ENCODE measurements around the gene POLR1H. TPM values are rescaled to one million over a fixed set of nuclear protein-coding genes. Genes with fewer than 3 reads are reported as not detected.

POLR1H gene
- polyA plus RNA-seq, 3 donors from 2014 or later, result 68.8 to 114 (median 87.2) TPM

GRCh38 chr6:30067460-30068139 is 6.5 kb downstream of the POLR1H start:
- Mint-ChIP-seq H3K27ac (peak overlapping the region; percentile 96 to 99 (median 99)), H3K36me3 (peaks cover 24 to 54% (median 41%) of the 10 kb centered on the region in 3 donors), H3K27me3 (ENCODE audit: low read depth in 3 of 3) (peaks cover 7 to 22% (median 8%) of the 10 kb centered on the region in 3 donors), H3K9me3 (no peaks in the 10 kb centered on the region), H3K4me3 (peak overlapping the region; percentile 91 to 98 (median 92)), H3K4me1 (peaks cover 57 to 76% of the 10 kb centered on the region in 2 donors)
- DNase-seq, result no peak

DNA sequence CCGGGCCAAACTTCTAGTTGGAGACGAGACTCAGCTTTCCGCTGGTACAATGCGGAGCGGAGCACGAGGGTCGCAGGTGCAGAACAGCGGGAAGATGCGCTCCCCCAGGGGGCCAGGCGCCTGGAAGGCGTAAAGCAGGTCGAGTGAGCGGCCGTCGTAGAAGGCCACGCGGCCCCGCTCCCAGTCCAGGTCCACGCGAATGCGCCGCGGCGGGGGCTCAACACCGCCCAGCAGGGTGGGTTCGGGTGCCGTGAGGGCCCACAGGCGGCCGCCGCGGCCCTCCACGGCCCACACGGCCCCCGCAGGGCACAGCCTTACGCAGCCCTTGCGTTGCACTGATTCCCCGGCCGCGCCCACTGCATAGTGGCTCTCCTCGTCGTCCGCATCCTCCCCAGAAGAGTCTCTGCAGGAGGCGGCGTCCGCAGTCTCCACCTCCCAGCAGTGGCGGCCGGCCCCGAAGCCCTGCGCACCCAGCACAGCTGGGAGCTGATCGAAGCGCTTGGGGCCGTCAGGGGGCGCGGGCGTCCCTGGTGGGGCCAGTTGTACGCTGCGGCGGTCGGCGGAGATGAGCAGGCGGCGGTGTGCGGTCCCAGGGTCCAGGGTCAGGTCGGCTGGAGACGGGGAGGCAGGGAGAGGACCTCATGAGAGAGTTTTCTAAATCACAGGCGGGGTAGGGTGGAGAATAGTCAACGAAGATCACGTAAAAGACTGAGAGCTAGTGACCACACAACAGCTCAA is 10.2 kb downstream of the POLR1H start:
- Mint-ChIP-seq H3K27ac (peak overlapping the region in 2 of 6 donors; percentile 21 to 24), H3K27me3 (ENCODE audit: low read depth in 3 of 3) (peaks cover 16 to 41% (median 30%) of the 10 kb centered on the region in 3 donors), H3K36me3 (peaks cover 30 to 57% (median 41%) of the 10 kb centered on the region in 3 donors), H3K4me3 (peak overlapping the region in 3 of 5 donors; percentile 25 to 69 (median 45)), H3K4me1 (peaks cover 53 to 64% of the 10 kb centered on the region in 2 donors), H3K9me3 (peaks cover 0 to 1% (median 0%) of the 10 kb centered on the region in 6 donors)
- DNase-seq, result peak in 2 of 3 donors; percentile 22 to 24

- peak overlapping the region in 2 of 6 donors; percentile 21 to 24 for H3K27ac Mint-ChIP-seq
- peaks cover 15 to 42% (median 33%) of the 10 kb centered on the region in 3 donors for H3K27me3 Mint-ChIP-seq (ENCODE audit: low read depth in 3 of 3)
- H3K4me3 Mint-ChIP-seq, result peak overlapping the region in 3 of 5 donors; percentile 25 to 45 (median 27)
- peaks cover 30 to 57% (median 41%) of the 10 kb centered on the region in 3 donors for H3K36me3 Mint-ChIP-seq
- H3K4me1 Mint-ChIP-seq, result peaks cover 47 to 61% of the 10 kb centered on the region in 2 donors
- DNase-seq, result no peak
- peaks cover 0 to 1% (median 0%) of the 10 kb centered on the region in 6 donors for H3K9me3 Mint-ChIP-seq
Observed at GRCh38 chr6:30071858-30072257, 10.8 kb downstream of the POLR1H start.

DNA sequence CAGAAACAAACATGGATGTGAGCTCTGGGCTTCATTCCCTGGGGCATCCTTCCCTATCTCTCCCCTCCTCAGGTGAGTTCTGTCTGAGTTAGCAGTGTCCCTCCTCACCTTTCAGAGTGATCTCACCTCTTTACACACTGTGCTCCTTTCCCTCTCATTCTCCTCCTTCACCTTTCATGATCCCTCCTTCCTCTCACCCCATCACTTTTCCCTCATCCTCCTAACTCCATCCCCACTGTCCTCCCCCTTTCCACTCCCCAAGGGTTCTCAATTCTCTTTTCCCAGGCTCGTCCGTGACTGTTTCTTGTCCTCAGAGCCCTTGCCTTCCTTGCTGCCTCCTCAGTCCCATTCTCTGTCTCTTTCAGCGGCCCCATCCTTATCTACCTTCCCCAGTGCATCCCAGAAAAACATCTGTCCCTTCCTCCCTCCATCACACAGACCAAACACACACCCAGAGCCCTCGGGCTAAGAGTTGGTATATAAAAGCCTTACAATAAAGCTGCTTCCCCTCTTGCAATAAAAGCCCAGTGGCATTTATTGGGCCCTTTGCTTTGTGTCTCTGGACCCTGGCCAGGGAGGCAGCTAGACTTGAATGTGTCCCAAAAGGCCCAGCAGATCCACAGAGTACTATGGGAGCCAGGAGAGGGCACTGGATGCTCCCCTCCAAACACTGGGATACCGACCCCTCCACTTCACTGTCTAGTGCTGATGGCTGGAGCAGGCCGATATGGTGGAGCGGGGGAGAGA is 12.6 kb downstream of the POLR1H start:
- no peak overlapping the region for H3K27ac Mint-ChIP-seq

DNA sequence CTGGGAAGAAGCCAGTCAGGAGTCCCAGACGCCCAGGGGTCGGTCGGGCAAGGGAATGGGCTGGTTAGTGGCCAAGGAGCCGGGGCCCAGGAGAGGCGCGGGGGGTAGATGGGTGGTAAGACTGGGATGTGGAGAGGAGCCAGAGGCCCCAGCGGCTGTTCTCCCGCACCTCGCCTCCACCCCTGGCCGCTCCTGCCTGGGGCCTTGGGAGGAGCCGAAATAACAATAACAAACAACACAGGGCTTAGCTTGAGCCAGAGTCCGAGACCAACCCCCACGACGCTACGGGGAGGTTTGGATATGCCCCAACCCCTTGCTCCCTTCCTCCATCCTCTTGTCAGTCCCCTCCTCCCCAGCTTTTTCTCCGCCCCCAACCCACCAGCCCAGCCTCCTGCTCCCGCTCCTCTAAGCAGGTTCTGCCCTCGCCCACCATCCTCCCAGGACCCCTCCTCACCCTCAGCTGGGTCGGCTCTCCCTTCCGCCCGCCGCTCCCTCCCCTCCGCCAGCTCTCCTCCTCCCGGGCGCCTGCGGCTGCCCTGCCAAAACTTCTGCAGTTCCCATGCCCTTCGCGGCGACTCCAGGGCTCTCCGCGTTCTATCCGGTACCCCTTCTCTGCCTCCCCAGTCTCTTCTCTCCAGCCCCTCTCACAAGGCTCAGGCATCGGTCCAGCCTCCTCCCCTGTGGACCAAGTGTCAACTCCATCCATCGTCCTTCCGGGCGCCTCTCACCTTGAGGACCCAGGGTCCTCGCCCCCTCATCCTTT is 13.4 kb downstream of the POLR1H start:
- DNase-seq, result no peak
- Mint-ChIP-seq H3K27ac (no peak overlapping the region), H3K4me1 (peaks cover 30 to 52% of the 10 kb centered on the region in 2 donors), H3K36me3 (peaks cover 17 to 36% (median 24%) of the 10 kb centered on the region in 3 donors), H3K27me3 (ENCODE audit: low read depth in 3 of 3) (peaks cover 12 to 47% (median 30%) of the 10 kb centered on the region in 3 donors), H3K4me3 (no peak overlapping the region), H3K9me3 (peaks cover 0 to 1% (median 0%) of the 10 kb centered on the region in 6 donors)

More for the DNA sequence above, 12.6 kb downstream of the POLR1H start:
- H3K27me3 Mint-ChIP-seq (ENCODE audit: low read depth in 3 of 3), result peaks cover 12 to 43% (median 30%) of the 10 kb centered on the region in 3 donors
- DNase-seq, result no peak
- peaks cover 0 to 1% (median 0%) of the 10 kb centered on the region in 6 donors for H3K9me3 Mint-ChIP-seq
- H3K4me3 Mint-ChIP-seq, result no peak overlapping the region
- H3K4me1 Mint-ChIP-seq, result peaks cover 31 to 54% of the 10 kb centered on the region in 2 donors
- H3K36me3 Mint-ChIP-seq, result peaks cover 19 to 44% (median 27%) of the 10 kb centered on the region in 3 donors

DNA sequence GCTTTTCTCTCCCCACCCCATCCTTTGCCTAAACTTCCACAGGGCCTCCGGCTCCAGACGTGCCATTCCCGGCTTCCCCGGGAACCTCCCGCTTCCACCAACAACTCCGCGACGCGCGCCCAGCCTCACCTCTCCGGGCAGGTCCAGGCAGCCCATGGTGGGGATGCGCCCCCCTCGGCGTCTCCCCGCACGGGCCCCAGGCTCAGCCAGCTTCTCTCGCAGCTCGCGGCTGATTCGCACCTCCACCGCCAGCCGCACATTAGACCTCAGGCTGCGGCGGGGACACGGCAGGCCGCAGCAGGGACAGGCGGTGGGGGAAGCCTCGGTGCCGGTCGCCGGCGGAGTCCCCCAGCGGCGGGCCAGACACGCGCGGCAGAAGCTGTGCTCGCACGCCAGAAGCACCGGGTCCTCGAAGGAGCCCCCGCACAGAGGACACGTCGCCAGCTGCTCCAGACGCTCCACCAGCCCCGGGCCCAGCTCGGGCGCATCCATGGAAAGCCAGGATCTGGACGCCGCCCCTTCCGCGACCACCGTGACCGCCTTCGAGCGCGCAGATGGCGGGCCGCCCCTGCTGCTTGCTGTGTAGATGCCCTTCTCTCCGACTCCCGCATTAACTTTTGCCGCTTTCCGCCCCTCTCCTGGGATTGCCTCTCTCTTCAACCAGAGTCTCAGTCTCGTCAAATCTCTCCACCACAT is 14.2 kb downstream of the POLR1H start, which contains the start of gene RNF39:
RNF39 (minus strand) TSS at position 676 of the 696 bp plus-strand sequence; CDS start at position 492, 184 bp downstream.
- Mint-ChIP-seq H3K9me3 (peaks cover 0 to 1% (median 0%) of the 10 kb centered on the region in 6 donors), H3K27me3 (ENCODE audit: low read depth in 3 of 3) (peaks cover 14 to 47% (median 30%) of the 10 kb centered on the region in 3 donors), H3K36me3 (peaks cover 9 to 29% (median 16%) of the 10 kb centered on the region in 3 donors), H3K4me3 (peak within 1 kb of the TSS in 3 of 5 donors; percentile 33 to 36 (median 36)), H3K27ac (peak within 1 kb of the TSS in 1 of 6 donors; percentile 15), H3K4me1 (peaks cover 29 to 45% of the 10 kb centered on the region in 2 donors)
- no peak for DNase-seq

DNA sequence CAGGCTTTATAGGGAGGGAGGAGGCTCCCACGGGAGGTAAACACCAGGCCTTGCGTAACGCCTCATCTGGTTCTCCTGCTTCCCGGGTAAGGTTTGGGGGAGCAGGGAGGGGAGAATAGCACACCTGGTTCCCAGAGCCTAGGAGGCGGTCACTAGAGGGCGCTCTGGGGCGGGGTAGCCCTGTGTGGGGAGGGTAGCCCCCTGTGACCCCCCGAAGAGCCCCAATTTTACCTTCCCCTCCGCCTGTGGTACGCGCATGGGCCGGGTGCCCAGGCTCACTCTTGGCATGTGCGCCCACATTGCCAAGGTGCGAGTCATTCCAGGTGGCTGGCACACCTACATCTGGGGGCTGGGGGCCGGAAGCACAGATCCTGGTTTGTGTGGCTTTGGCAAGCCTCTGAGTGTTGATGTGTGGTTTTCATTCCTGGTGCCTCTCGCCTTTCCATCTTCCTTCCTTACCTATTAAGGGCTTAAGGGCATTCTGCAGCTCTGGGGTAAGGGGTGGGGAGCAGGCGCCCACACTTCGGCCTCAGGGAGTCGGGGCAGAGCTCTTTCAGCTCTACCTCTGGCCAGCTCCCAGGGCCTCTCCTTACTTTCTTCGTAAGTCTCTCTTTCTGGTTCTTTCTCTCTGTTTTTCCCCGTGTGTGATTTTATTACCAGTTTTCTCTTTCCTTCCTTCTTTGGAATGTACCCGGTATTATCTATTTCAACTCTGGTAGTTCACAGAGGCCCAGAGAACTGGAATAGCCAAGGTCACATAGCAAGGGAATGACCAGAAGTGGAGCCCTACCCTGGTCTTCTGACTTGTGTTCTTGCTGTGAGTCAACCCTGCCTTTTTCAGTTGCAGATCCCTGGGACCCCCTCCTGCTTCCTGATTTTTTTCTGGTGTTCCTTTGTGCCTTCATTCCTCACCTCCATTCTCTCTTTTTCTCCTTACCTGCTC is 15.0 kb downstream of the POLR1H start:
- peak overlapping the region in 3 of 5 donors; percentile 33 to 36 (median 36) for H3K4me3 Mint-ChIP-seq
- DNase-seq, result no peak
- H3K9me3 Mint-ChIP-seq, result peaks cover 0 to 3% (median under 1%) of the 10 kb centered on the region in 6 donors
- H3K27me3 Mint-ChIP-seq (ENCODE audit: low read depth in 3 of 3), result peaks cover 16 to 47% (median 34%) of the 10 kb centered on the region in 3 donors
- peaks cover 21 to 37% of the 10 kb centered on the region in 2 donors for H3K4me1 Mint-ChIP-seq
- H3K27ac Mint-ChIP-seq, result peak overlapping the region in 1 of 6 donors; percentile 15
- H3K36me3 Mint-ChIP-seq, result peaks cover 9 to 22% (median 10%) of the 10 kb centered on the region in 3 donors

DNA sequence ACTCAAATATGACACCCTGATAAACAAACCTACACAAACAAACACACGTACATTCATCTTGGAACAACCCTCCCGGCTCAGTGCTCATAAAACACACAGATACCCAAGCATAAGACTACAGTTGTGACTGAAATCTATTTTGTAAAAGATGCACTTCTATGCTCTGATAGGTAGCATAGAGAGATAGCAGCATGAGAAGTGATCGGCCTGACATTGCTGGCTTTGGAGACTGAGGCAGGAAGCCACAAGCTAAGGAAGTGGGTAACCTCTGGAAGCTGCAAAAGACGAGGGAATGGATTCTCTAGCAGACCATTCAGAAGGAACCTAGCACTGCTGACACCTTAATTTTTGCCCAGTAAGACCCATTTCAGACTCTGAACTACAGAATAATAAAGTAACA is 16.2 kb downstream of the POLR1H start:
- H3K4me3 Mint-ChIP-seq, result no peak overlapping the region
- DNase-seq, result no peak
- H3K27me3 Mint-ChIP-seq (ENCODE audit: low read depth in 3 of 3), result peaks cover 16 to 39% (median 31%) of the 10 kb centered on the region in 3 donors
- peaks cover 13 to 28% of the 10 kb centered on the region in 2 donors for H3K4me1 Mint-ChIP-seq
- H3K9me3 Mint-ChIP-seq, result peaks cover 0 to 3% (median under 1%) of the 10 kb centered on the region in 6 donors
- no peak overlapping the region for H3K27ac Mint-ChIP-seq
- peaks cover 3 to 15% (median 9%) of the 10 kb centered on the region in 3 donors for H3K36me3 Mint-ChIP-seq

GRCh38 chr6:30087876-30088275 is 26.8 kb downstream of the POLR1H start:
- Mint-ChIP-seq H3K4me1 (no peaks in the 10 kb centered on the region), H3K4me3 (no peak overlapping the region), H3K27ac (no peak overlapping the region), H3K27me3 (ENCODE audit: low read depth in 3 of 3) (peaks cover 7 to 32% (median 20%) of the 10 kb centered on the region in 3 donors), H3K36me3 (peaks cover 0 to 4% (median 0%) of the 10 kb centered on the region in 3 donors), H3K9me3 (no peaks in the 10 kb centered on the region)
- no peak for DNase-seq

GRCh38 chr6:30091577-30092381 is 30.7 kb downstream of the POLR1H start:
- Mint-ChIP-seq H3K4me3 (no peak overlapping the region), H3K27ac (no peak overlapping the region), H3K4me1 (no peaks in the 10 kb centered on the region), H3K27me3 (ENCODE audit: low read depth in 3 of 3) (peaks cover 7 to 34% (median 24%) of the 10 kb centered on the region in 3 donors), H3K9me3 (no peaks in the 10 kb centered on the region), H3K36me3 (peaks cover 0 to 4% (median 0%) of the 10 kb centered on the region in 3 donors)
- DNase-seq, result no peak

Data from immature natural killer cell (primary cell).